IMR-90 (cell line): Measurements from ENCODE around the gene BTD. TPM values are rescaled to one million over a fixed set of nuclear protein-coding genes. Genes with fewer than 3 reads are reported as not detected.

Experiments used
- ATAC-seq: fragments of 200-7000 bp; cut with Tn5 transposase; 2 replicates; pipeline ENCODE4 v1.9.1; 2020; ENCODE audit warnings: low read depth, mild to moderate bottlenecking, moderate library complexity
- BruUV-seq: library from RNA; stranded (reverse); fragments of 400-500 nt; replicated peaks from 2 replicates; lab custom pipeline; 2021; lab: Mats Ljungman, UMichigan
- CTCF ChIA-PET: fragments of 300-600 bp; formaldehyde crosslinking; extraction: SDS; loops from one replicate; lab custom pipeline; 2021; ENCODE audit warnings: antibody characterized with exemption; lab: Yijun Ruan, JAX
- POLR2A ChIA-PET: fragments of 300-600 bp; sonication (Branson Sonifier 250); formaldehyde crosslinking; loops from one replicate; lab custom pipeline; 2022; ENCODE audit warnings: antibody characterized with exemption; ENCODE audit not compliant: unreplicated experiment; lab: Charles Lee
- DNase-seq: peaks from one replicate; pipeline ENCODE4 v3.0.0; 2013
- H2AFZ ChIP-seq: replicated peaks from 2 replicates; pipeline ENCODE3; 2013; ENCODE audit warnings: low read length, mild to moderate bottlenecking; ENCODE audit not compliant: poor library complexity
- H2AK5ac ChIP-seq: 2 replicates; pipeline ENCODE4 v1.6.1; 2013; ENCODE audit warnings: low read depth, low read length, inconsistent platforms
- H2AK9ac ChIP-seq: replicated peaks from 2 replicates; pipeline ENCODE3; 2013; ENCODE audit warnings: mild to moderate bottlenecking, low read depth, low read length, moderate library complexity; ENCODE audit not compliant: poor library complexity
- H2BK120ac ChIP-seq: 2 replicates; pipeline ENCODE4 v1.6.1; 2013; ENCODE audit warnings: low read depth, low read length, inconsistent platforms
- H2BK15ac ChIP-seq: 3 replicates; pipeline ENCODE4 v1.6.1; 2013; ENCODE audit warnings: low read depth, low read length, inconsistent platforms
- H2BK20ac ChIP-seq: 2 replicates; pipeline ENCODE4 v1.6.1; 2013; ENCODE audit warnings: low read depth, mild to moderate bottlenecking, inconsistent platforms, low read length, moderate library complexity
- H2BK5ac ChIP-seq: 2 replicates; pipeline ENCODE4 v1.6.1; 2013; ENCODE audit warnings: mild to moderate bottlenecking, low read depth, low read length, inconsistent platforms; ENCODE audit not compliant: poor library complexity, severe bottlenecking
- H3K14ac ChIP-seq: replicated peaks from 2 replicates; pipeline ENCODE4 v1.6.1; 2013; ENCODE audit warnings: low read depth, low read length, inconsistent platforms
- H3K18ac ChIP-seq: 2 replicates; pipeline ENCODE4 v1.6.1; 2013; ENCODE audit warnings: low read depth, low read length, control low read depth
- H3K23ac ChIP-seq: 2 replicates; pipeline ENCODE4 v1.6.1; 2013; ENCODE audit warnings: low read depth, low read length, inconsistent platforms
- H3K27ac ChIP-seq: 2 replicates; pipeline ENCODE4 v1.5.1; 2013; ENCODE audit warnings: mild to moderate bottlenecking, control low read depth, low read length; ENCODE audit not compliant: insufficient read depth
- H3K27me3 ChIP-seq: 2 replicates; pipeline ENCODE4 v1.6.1; 2013; ENCODE audit warnings: low read length; ENCODE audit not compliant: control insufficient read depth, insufficient read depth
- H3K36me3 ChIP-seq: 2 replicates; pipeline ENCODE4 v1.6.1; 2013; ENCODE audit warnings: low read length, mixed read lengths; ENCODE audit not compliant: control insufficient read depth, insufficient read depth
- H3K4ac ChIP-seq: 2 replicates; pipeline ENCODE4 v1.6.1; 2013; ENCODE audit warnings: low read depth, low read length, inconsistent platforms
- H3K4me1 ChIP-seq: 2 replicates; pipeline ENCODE4 v1.6.1; 2013; ENCODE audit warnings: low read length, mixed read lengths; ENCODE audit not compliant: control insufficient read depth, insufficient read depth
- H3K4me2 ChIP-seq: 2 replicates; pipeline ENCODE4 v1.6.1; 2013; ENCODE audit warnings: low read depth, mild to moderate bottlenecking, control low read depth, low read length, moderate library complexity
- H3K4me3 ChIP-seq: 2 replicates; pipeline ENCODE4 v1.5.1; 2013; ENCODE audit warnings: low read depth, mild to moderate bottlenecking, control low read depth, low read length, moderate library complexity; ENCODE audit not compliant: insufficient read depth
- H3K56ac ChIP-seq: 2 replicates; pipeline ENCODE4 v1.6.1; 2013; ENCODE audit warnings: low read length, inconsistent platforms; ENCODE audit not compliant: insufficient read depth; ENCODE audit errors: extremely low read depth
- H3K79me1 ChIP-seq, 2 experiments: 2 replicates each; pipeline ENCODE4 v1.6.1; 2013; ENCODE audit warnings: low read length in 2 of 2, inconsistent platforms in 1 of 2, low read depth in 1 of 2
- H3K9ac ChIP-seq: 2 replicates; pipeline ENCODE4 v1.6.1; 2013; ENCODE audit warnings: low read depth, low read length, control low read depth
- H3K9me1 ChIP-seq: 2 replicates; pipeline ENCODE4 v1.6.1; 2013; ENCODE audit warnings: low read length, inconsistent platforms; ENCODE audit not compliant: insufficient read depth
- H3K9me3 ChIP-seq: 2 replicates; pipeline ENCODE4 v1.6.1; 2013; ENCODE audit warnings: low read length; ENCODE audit not compliant: control insufficient read depth, insufficient read depth
- H4K20me1 ChIP-seq: 2 replicates; pipeline ENCODE4 v1.6.1; 2013; ENCODE audit warnings: low read length, inconsistent platforms; ENCODE audit not compliant: insufficient read depth
- H4K5ac ChIP-seq: 2 replicates; pipeline ENCODE4 v1.6.1; 2013; ENCODE audit warnings: mild to moderate bottlenecking, low read depth, low read length, control low read depth
- H4K8ac ChIP-seq, 2 experiments: 2 replicates each; pipeline ENCODE4 v1.6.1; 2013; ENCODE audit warnings: low read depth in 2 of 2, low read length in 2 of 2, control low read depth in 1 of 2, inconsistent platforms in 1 of 2
- H4K91ac ChIP-seq: 2 replicates; pipeline ENCODE4 v1.6.1; 2013; ENCODE audit warnings: low read depth, low read length, inconsistent platforms; ENCODE audit not compliant: insufficient read depth
- BHLHE40 ChIP-seq: fragments of 150-350 bp; IDR thresholded peaks from 2 replicates; pipeline ENCODE4 v1.6.1; 2016; ENCODE audit warnings: mild to moderate bottlenecking, low read depth, low read length
- CEBPB ChIP-seq: IDR thresholded peaks from 2 replicates; pipeline ENCODE4 v1.6.1; 2012; ENCODE audit warnings: low read depth, low read length, improper control_type of control experiment
- CHD1 ChIP-seq: IDR thresholded peaks from 2 replicates; pipeline ENCODE4 v1.6.1; 2012; ENCODE audit warnings: low read depth, low read length, improper control_type of control experiment
- MAZ ChIP-seq: IDR thresholded peaks from 2 replicates; pipeline ENCODE4 v1.6.1; 2012; ENCODE audit warnings: low read depth, mild to moderate bottlenecking, low read length, improper control_type of control experiment, moderate library complexity, borderline replicate concordance
- NFE2L2 ChIP-seq: fragments of 150-350 bp; IDR thresholded peaks from 2 replicates; pipeline ENCODE4 v1.6.1; 2016; ENCODE audit warnings: low read depth, mild to moderate bottlenecking, low read length
- POLR2A ChIP-seq: IDR thresholded peaks from 2 replicates; pipeline ENCODE4 v1.6.1; 2012; ENCODE audit warnings: mild to moderate bottlenecking, low read depth, low read length
- RAD21 ChIP-seq: IDR thresholded peaks from 2 replicates; pipeline ENCODE4 v1.6.1; 2012; ENCODE audit warnings: low read length, improper control_type of control experiment
- RCOR1 ChIP-seq: IDR thresholded peaks from 2 replicates; pipeline ENCODE4 v1.6.1; 2012; ENCODE audit warnings: mild to moderate bottlenecking, low read length, improper control_type of control experiment; ENCODE audit not compliant: insufficient replicate concordance
- RFX5 ChIP-seq: IDR thresholded peaks from 2 replicates; pipeline ENCODE4 v1.8.0; 2012; ENCODE audit warnings: low read depth, mild to moderate bottlenecking, low read length, moderate library complexity
- SMC3 ChIP-seq: fragments of 150-350 bp; IDR thresholded peaks from 2 replicates; pipeline ENCODE4 v1.6.1; 2016; ENCODE audit warnings: low read depth, mild to moderate bottlenecking, antibody characterized with exemption, low read length, moderate library complexity
- WGBS, 2 experiments: methylation state at CpG; one replicate each; pipeline versions ENCODE4 v1.1.5 to v1.1.7; 2013; ENCODE audit warnings: missing lambda C conversion rate in 2 of 2; ENCODE audit not compliant: insufficient read length in 1 of 2; ENCODE audit errors: extremely low coverage in 2 of 2; 5-methylcytosine and 5-hydroxymethylcytosine counted together
- dilution Hi-C: fragments of 300-500 bp; cut with HindIII; formaldehyde crosslinking; loops from one replicate; pipeline ENCODE4 v1.14.3; 2018; ENCODE audit warnings: low sequenced_read_pairs; ENCODE audit not compliant: unreplicated experiment
- in situ Hi-C: fragments of 300-500 bp; cut with MboI; formaldehyde crosslinking; loops from 3 replicates; pipeline ENCODE4 v1.14.3; 2019; ENCODE audit warnings: low sequenced_read_pairs, inconsistent platforms, mixed read lengths
- intact Hi-C: fragments of 100-400 bp; cut with micrococcal nuclease; formaldehyde crosslinking; loops from 2 replicates; pipeline ENCODE4 v1.10.0; 2022
- polyA plus RNA-seq, 3 experiments: library from polyadenylated mRNA; depleted of rRNA; stranded (reverse); fragments of >200 nt; gene quantifications; 2 replicates each; pipeline ENCODE4 v1.2.3, GENCODE V29; 2012; ENCODE audit warnings: low replicate concordance in 1 of 3
- total RNA-seq: library from RNA; depleted of rRNA; stranded (reverse); fragments of >200 nt; gene quantifications from 2 replicates; pipeline ENCODE4 v1.2.3, GENCODE V29; 2012
- TF ChIP-seq, protein P1 (sequence below): fragments of 150-350 bp; IDR thresholded peaks from 2 replicates; pipeline ENCODE4 v1.6.1; 2017; ENCODE audit warnings: mild to moderate bottlenecking, antibody characterized with exemption, low read length, low read depth

The BTD gene
- total and polyA plus RNA-seq, 2 of the 4 experiments (the other 2 are of a cell fraction), result 14.8 to 21.1 TPM

- no peak overlapping the region for H3K56ac ChIP-seq
- no peak overlapping the region for H2BK5ac ChIP-seq
- H3K9ac ChIP-seq, result no peak overlapping the region
- no peak overlapping the region for H2BK20ac ChIP-seq
- dilution Hi-C loops (no loop called here), intact Hi-C loops (loop anchor here (5.0 kb wide), 1 partner anchor 811 kb away; no protein-coding TSS in a partner anchor), in situ Hi-C loops (loop anchor here (10.0 kb wide), 1 partner anchor 349 kb away; the partner anchor contains the start of gene CAPN7)
- H3K18ac ChIP-seq, result no peak overlapping the region
- no peaks in the 10 kb centered on the region for H3K79me1 ChIP-seq
- H3K4ac ChIP-seq, result no peak overlapping the region
- H4K8ac ChIP-seq, result no peak overlapping the region
- no peak overlapping the region for H3K4me3 ChIP-seq
- no peak overlapping the region for H4K5ac ChIP-seq
- H3K9me3 ChIP-seq, result no peaks in the 10 kb centered on the region
- TF ChIP-seq, protein P1, sequence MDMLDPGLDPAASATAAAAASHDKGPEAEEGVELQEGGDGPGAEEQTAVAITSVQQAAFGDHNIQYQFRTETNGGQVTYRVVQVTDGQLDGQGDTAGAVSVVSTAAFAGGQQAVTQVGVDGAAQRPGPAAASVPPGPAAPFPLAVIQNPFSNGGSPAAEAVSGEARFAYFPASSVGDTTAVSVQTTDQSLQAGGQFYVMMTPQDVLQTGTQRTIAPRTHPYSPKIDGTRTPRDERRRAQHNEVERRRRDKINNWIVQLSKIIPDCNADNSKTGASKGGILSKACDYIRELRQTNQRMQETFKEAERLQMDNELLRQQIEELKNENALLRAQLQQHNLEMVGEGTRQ, result no peak
- TF ChIP-seq POLR2A (no peak), MAZ (no peak), NFE2L2 (no peak), CEBPB (no peak), BHLHE40 (no peak), CHD1 (no peak), RAD21 (no peak), SMC3 (no peak), RFX5 (no peak), RCOR1 (no peak)
- H3K27ac ChIP-seq, result no peak overlapping the region
- H2AK5ac ChIP-seq, result no peak overlapping the region
- no peak overlapping the region for H2BK15ac ChIP-seq
- POLR2A ChIA-PET, result no interaction called here
- H3K9me1 ChIP-seq, result peaks cover 5% of the 10 kb centered on the region; the same call in 1 of the 2 replicates
- WGBS, 2 experiments, result 60% methylated on average over 3 of the region's 3 CpGs; no CpG with 5 or more reads in 1 of the 2 experiments
- no peaks in the 10 kb centered on the region for H4K20me1 ChIP-seq
- no peak overlapping the region for H2AFZ ChIP-seq
- H3K4me2 ChIP-seq, result no peak overlapping the region
- no peaks in the 10 kb centered on the region for H3K27me3 ChIP-seq
- no peak overlapping the region for H3K23ac ChIP-seq
- H3K36me3 ChIP-seq, result no peaks in the 10 kb centered on the region
- H3K14ac ChIP-seq, result no peak overlapping the region
- no peak overlapping the region for H2AK9ac ChIP-seq
- DNase-seq, result no peak
- CTCF ChIA-PET, result no interaction called here
- no peak overlapping the region for H4K91ac ChIP-seq
- no TSS peak for BruUV-seq
- no peak overlapping the region for H2BK120ac ChIP-seq
- no peaks in the 10 kb centered on the region for H3K4me1 ChIP-seq
- ATAC-seq, result no peak
Measured at GRCh38 chr3:15553749-15554148, 47.8 kb upstream of the BTD start.
